H7 (cell line): ENCODE results near the gene EYS. TPM values are rescaled to one million over a fixed set of nuclear protein-coding genes. Genes with fewer than 3 reads are reported as not detected.

Experiments used
- DNase-seq: peaks from one replicate; pipeline ENCODE4 v3.0.0; 2012
- H3K27me3 ChIP-seq: 2 replicates; pipeline ENCODE4 v1.6.0; 2011; ENCODE audit warnings: mild to moderate bottlenecking, low read length; ENCODE audit not compliant: control insufficient read depth, insufficient read depth
- H3K36me3 ChIP-seq: replicated peaks from 2 replicates; pipeline ENCODE4 v1.5.1; 2011; ENCODE audit warnings: low read length; ENCODE audit not compliant: control insufficient read depth, insufficient read depth
- H3K4me3 ChIP-seq: 2 replicates; pipeline ENCODE4 v1.5.1; 2011; ENCODE audit warnings: low read depth, mild to moderate bottlenecking, control low read depth, low read length, moderate library complexity; ENCODE audit not compliant: insufficient read depth
- total RNA-seq: library from RNA; depleted of rRNA; stranded (reverse); fragments of >200 nt; shearing (Covaris generic); gene quantifications from 2 replicates; pipeline ENCODE4 v1.2.3, GENCODE V29; 2014

Gene EYS
- total RNA-seq, 1 experiment from 2014 or later, result 0.10 TPM

DNA sequence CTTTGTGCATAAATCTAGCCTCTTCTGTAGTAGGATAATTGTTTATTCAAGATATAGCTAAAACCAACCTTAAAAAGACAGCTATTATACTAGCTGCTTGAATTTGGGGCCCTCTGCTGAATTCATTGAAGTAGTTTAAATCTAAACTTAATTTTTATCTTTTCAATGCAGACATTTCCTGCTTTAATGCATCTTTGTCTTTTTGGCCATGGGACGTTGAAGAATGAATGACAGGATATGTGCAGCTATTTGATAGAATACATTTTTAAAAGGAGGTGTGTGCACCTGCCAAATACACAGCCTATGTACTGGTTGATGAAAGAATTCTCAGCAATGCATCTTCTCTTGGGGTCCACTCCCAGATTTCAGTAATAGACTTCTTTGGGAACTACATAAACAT, 1546.5 kb downstream of the EYS start:
- no peak for DNase-seq
- Histone ChIP-seq H3K4me3 (no peak overlapping the region), H3K27me3 (no peaks in the 10 kb centered on the region), H3K36me3 (no peaks in the 10 kb centered on the region)

DNA sequence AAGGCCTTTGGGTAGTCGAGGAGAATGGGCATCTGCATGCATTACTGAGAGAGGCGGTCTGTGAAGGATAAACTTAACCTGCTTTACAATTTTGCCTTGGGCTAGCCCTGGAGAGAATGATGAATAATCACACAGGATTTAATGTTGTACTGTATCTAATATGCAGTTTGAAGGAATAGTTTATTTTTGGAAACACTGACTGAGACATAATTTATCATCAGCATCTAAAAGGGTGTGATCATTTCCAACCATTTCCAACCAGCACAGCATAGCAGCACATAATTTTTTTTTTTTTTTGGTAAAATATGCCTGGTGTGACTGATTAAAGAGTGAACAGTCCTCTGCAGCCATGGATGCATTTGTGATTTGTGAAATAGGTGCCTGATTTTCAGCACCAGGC, 1552.0 kb downstream of the EYS start:
- no peaks in the 10 kb centered on the region for H3K27me3 ChIP-seq
- H3K4me3 ChIP-seq, result no peak overlapping the region
- no peaks in the 10 kb centered on the region for H3K36me3 ChIP-seq
- DNase-seq, result no peak

GRCh38 chr6:64146876-64147275, 1560.2 kb downstream of the EYS start:
- H3K36me3 ChIP-seq, result no peaks in the 10 kb centered on the region
- no peaks in the 10 kb centered on the region for H3K27me3 ChIP-seq
- no peak overlapping the region for H3K4me3 ChIP-seq
- no peak for DNase-seq

GRCh38 chr6:64146094-64146493, 1560.9 kb downstream of the EYS start:
- H3K27me3 ChIP-seq, result no peaks in the 10 kb centered on the region
- no peak for DNase-seq
- H3K4me3 ChIP-seq, result no peak overlapping the region
- no peaks in the 10 kb centered on the region for H3K36me3 ChIP-seq

DNA sequence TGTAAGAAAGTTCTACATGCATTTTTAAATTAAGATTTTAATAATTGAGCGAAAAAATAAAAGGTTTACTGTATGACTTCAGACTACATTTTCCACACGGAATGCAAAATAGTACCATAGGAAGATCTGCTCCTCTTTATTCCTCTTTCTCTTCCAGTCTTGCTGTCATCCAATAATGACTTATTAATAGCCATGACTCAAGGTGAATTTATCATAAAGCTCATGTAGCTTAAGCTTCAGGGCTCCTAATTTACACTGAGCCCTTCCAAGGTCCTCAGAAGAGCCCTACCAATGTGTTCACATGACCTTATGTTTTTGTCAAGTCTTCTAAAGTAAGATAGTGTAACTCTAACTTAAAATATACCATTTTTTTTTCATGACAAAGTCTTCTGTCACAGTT, 1561.4 kb downstream of the EYS start:
- no peaks in the 10 kb centered on the region for H3K27me3 ChIP-seq
- H3K36me3 ChIP-seq, result no peaks in the 10 kb centered on the region
- no peak overlapping the region for H3K4me3 ChIP-seq
- no peak for DNase-seq

- Histone ChIP-seq H3K36me3 (no peaks in the 10 kb centered on the region), H3K27me3 (no peaks in the 10 kb centered on the region), H3K4me3 (no peak overlapping the region)
- no peak for DNase-seq
Observed at GRCh38 chr6:64143101-64143500, 1563.9 kb downstream of the EYS start.

DNA sequence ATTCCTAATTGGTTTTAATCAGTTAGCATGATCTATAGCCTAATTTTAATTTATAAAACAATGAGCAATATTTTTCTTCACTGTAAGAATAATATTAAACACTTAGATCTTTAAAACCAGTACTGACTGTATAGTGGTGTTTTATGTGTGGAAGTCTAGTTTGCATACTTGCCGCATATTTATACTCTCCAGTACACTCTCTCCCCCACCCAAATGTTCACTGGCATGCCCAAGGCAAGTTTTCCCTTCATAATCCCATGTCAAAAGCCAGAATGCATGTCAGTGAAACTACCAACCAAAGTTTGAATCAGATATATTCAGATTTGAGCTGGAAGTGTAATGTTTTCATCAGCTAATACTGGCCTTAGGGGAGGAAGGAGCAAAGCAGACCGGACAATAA, 1565.3 kb downstream of the EYS start:
- Histone ChIP-seq H3K36me3 (no peaks in the 10 kb centered on the region), H3K4me3 (no peak overlapping the region), H3K27me3 (no peaks in the 10 kb centered on the region)
- no peak for DNase-seq

DNA sequence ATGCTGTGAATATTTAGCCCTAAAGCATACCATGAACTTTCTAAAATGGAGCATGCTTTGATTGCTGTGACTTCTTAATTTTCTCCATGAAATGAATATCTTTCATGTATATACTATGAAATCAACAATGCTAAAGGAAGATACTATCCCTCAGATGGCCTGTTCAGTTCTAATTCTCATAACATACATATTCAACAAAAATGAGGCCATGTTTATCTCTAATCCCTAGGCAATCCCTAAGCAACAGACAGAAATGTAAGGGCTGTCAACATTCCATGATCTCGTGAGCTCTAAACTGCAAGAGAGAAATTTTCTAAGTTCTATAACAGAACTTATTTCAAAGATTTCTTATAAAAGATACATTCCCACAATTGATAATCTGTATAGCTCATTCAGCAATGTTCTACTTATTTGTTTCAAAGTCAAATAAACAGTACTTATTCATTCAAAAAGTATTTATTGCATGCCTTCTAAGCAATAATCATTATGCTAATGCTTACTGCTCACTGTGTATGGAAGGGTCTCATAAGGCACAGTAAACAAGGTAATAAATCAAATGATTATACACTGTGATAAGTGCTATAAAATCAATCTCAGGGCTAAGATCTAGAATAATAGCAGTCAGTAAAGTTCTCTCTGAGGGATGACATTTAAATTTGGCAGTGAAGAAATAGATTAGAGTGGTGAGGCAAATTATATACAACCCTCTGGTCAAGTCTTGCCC, 1578.6 kb downstream of the EYS start:
- H3K36me3 ChIP-seq, result no peaks in the 10 kb centered on the region
- H3K27me3 ChIP-seq, result no peaks in the 10 kb centered on the region
- DNase-seq, result no peak

GRCh38 chr6:64123761-64124633, 1583.0 kb downstream of the EYS start:
- no peak overlapping the region for H3K4me3 ChIP-seq
- no peak for DNase-seq
- no peaks in the 10 kb centered on the region for H3K36me3 ChIP-seq
- H3K27me3 ChIP-seq, result no peaks in the 10 kb centered on the region

More for the DNA sequence above, 1578.6 kb downstream of the EYS start:
- H3K4me3 ChIP-seq, result no peak overlapping the region

GRCh38 chr6:64122712-64123375, 1584.2 kb downstream of the EYS start:
- H3K36me3 ChIP-seq, result no peaks in the 10 kb centered on the region
- no peaks in the 10 kb centered on the region for H3K27me3 ChIP-seq
- no peak overlapping the region for H3K4me3 ChIP-seq
- no peak for DNase-seq

DNA sequence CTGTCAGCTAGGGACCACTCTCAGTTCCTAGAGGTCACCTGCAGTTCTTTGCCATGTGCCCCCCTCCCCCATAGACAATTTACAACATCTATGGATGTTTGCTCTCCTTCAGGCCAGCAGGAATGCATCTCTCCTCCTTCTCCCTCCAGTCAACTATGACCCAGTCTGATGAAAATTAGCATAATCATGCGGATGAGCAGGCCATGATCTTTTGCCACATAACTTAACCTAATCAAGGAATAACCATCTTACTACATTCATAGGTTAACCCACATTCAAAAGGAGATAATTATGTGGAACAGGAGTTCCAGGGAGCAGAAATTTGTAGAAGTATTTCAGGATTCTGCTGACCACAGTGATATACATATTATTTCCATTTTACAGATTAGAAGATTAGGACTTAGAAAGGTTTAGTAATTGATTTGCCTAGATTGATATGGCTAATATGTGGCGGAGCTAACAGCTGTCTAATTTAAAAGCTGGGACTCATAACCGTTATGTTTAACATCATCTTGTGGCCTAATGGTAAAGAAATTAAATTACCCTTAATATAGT, 1585.9 kb downstream of the EYS start:
- Histone ChIP-seq H3K27me3 (no peaks in the 10 kb centered on the region), H3K36me3 (no peaks in the 10 kb centered on the region), H3K4me3 (no peak overlapping the region)
- no peak for DNase-seq

GRCh38 chr6:64113704-64114103, 1593.3 kb downstream of the EYS start:
- Histone ChIP-seq H3K36me3 (no peaks in the 10 kb centered on the region), H3K4me3 (no peak overlapping the region), H3K27me3 (no peaks in the 10 kb centered on the region)
- DNase-seq, result no peak

DNA sequence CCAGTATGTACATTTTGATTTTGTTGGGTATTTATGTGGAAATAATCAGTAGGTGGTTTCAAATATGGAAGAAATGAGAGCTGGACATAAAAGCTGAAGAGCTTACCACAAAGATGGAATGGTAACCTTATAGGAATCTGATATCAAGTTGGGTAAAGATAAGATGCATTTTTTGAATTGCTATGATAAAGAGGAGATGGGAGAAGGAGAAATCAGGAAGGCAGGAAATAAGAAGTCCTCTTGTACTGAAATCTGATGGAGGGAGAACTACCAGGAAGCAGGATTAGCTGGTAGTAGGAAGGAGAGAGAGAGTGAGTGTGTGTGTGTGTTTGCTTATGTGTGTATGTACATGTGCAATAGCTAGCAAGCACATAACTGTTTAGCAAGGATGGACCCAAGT, 1603.0 kb downstream of the EYS start:
- H3K4me3 ChIP-seq, result no peak overlapping the region
- H3K36me3 ChIP-seq, result no peaks in the 10 kb centered on the region
- no peak for DNase-seq
- no peaks in the 10 kb centered on the region for H3K27me3 ChIP-seq

- H3K4me3 ChIP-seq, result no peak overlapping the region
- DNase-seq, result no peak
- no peaks in the 10 kb centered on the region for H3K36me3 ChIP-seq
- no peaks in the 10 kb centered on the region for H3K27me3 ChIP-seq
Observed at GRCh38 chr6:64103480-64103879, 1603.5 kb downstream of the EYS start.
